ENCODE measurements around the gene CCR4. TPM values are rescaled to one million over a fixed set of nuclear protein-coding genes. Genes with fewer than 3 reads are reported as not detected.
"Not testable (repeated sequence)": the region's sequence is repeated elsewhere in the genome, so short reads cannot be mapped to it uniquely, and the experiment has no call there.

CCR4 gene
- total RNA-seq, 8 experiments from 2014 or later: 0.05 to 0.19 (median 0.12) TPM; not detected in 4

DNA sequence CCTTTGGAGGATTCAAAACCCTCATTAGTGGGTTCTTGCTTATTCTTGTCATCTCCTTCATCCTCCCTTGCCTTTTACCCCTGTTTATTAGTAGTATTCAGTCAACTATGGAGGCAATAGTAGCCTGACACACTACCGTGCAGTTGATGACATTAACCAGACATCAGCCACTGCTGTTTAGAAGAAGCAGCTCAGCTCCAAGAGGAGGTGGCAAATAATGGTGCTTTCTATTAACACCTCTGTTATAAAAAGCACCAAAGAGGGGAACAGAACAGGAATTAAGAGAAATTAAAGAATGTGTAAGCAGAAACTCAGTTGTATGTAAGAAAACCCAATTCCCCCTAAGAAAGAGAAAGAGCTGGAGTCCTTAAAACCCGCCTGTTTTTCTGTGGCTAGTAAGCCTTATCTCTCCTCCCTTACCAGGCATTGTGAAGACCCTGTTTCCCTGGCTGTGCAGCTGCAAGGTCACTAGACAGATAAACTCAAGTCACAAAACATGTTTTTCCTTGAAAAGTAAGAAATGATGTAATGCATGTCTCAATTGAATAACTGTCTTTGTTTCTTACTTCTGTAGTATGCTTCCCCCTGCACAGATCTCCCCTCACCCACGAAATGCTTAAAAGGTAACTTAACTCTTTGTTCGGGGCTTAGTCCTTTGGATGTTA, 21.2 kb downstream of the CCR4 start:
- no peak overlapping the region for H3K4me3 ChIP-seq
- ATAC-seq (replicated peaks in 6 of 8): no peak
- in situ Hi-C loops (cut with MboI; ENCODE audit: low pct_unique_long_range_greater_than_20kb in 2 of 9, low sequenced_read_pairs in 9 of 9, unreplicated experiment in 9 of 9): no loop called here
- no peaks in the 10 kb centered on the region for H3K4me1 ChIP-seq (replicated peaks in 1 of 2)
- no peak overlapping the region for H3K27ac ChIP-seq
- WGBS, 10 experiments: 40 to 100% (median 68%) methylated on average over 1 to 4 of the region's 4 CpGs; no CpG with 5 or more reads in 2 of the 10 experiments

DNA sequence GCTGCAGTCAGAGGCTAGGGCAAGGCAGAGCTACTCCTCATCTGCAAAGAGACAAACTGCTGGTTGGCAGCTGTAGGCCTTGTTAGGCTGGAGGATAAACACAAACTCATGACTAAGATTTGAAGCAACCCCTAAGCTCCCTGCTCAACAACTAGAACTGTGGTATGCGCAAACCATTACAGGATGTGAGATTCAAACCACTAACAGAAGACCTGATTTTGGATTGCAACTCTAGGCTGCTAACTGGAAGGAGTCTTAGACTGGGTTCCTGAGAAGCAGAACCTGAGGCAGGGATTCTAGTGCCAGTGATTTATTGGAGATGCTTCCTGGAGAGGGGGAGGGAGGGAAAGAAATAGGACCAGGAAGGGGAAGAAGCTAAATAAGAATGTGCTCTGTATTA, 22.5 kb downstream of the CCR4 start:
- no peaks in the 10 kb centered on the region for H3K4me1 ChIP-seq (replicated peaks in 1 of 2)
- H3K27ac ChIP-seq: no peak overlapping the region
- ATAC-seq (replicated peaks in 6 of 8): peak in 3 of 8 experiments; percentile 45 to 94 (median 74)
- in situ Hi-C loops (cut with MboI; ENCODE audit: low pct_unique_long_range_greater_than_20kb in 2 of 9, low sequenced_read_pairs in 9 of 9, unreplicated experiment in 9 of 9): no loop called here
- 80 to 100% (median 100%) methylated on average over 1 of the region's 1 CpG; no CpG with 5 or more reads in 3 of the 10 experiments for WGBS, 10 experiments
- H3K4me3 ChIP-seq: no peak overlapping the region

DNA sequence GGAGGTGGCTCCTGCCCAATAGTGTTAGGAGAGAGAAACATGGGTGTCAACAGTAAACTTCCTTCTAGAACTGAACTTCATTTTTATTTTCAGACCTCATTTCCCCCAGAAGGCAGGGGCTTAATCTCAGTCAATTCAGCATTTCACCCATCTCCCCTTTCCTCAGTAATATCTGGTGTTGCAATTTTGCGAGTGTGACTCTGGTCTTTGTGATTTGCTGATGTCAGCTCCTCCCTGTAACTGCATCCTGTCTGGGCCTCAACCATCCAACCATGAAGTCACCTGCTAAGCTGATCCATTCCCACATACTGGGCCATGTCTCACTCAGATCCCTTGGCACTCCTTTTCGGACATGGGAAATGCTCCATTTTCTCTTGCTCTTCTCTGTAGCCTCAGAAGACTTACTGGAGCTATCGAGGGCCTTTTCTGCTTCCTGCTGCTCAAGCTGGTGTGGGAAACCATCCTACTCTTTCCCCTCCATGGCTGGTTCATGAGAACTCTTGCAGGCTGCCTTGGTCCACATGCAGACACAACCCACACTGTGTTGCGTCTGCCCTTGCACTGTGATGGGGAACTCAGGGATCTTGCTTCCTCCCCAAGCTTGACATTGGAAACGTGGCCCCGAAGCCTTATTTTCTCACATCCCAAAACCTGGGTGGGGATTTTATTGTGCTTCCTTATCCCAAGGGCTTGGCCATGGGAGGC, 24.6 kb downstream of the CCR4 start:
- ATAC-seq (replicated peaks in 6 of 8): peak in 2 of 8 experiments; percentile 38 to 61
- Histone ChIP-seq H3K4me3 (no peak overlapping the region), H3K27ac (no peak overlapping the region), H3K4me1 (replicated peaks in 1 of 2) (no peaks in the 10 kb centered on the region)
- WGBS, 10 experiments: 12 to 100% (median 76%) methylated on average over 2 to 4 of the region's 6 CpGs; no CpG with 5 or more reads in 4 of the 10 experiments
- in situ Hi-C loops (cut with MboI; ENCODE audit: low pct_unique_long_range_greater_than_20kb in 2 of 9, low sequenced_read_pairs in 9 of 9, unreplicated experiment in 9 of 9): no loop called here

DNA sequence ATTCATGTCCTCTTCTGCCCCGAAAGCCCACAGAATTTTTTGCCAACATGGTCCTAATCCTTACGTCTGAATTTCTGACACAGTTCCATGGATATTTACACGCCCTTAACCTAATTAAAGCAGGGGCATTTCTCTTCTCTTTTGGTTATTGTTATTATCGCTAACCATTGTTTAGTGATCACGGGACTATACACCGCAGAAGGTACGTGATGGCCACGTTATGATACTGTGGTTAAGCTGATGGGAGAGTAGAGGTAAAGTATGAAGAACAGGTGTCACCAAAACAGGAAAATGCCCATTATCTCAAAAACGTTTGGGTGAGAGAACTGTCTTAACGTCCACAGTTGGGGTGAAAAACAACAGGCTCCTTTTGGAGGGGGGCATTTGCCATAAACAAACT, 26.4 kb downstream of the CCR4 start:
- Histone ChIP-seq H3K27ac (no peak overlapping the region), H3K4me1 (replicated peaks in 1 of 2) (no peaks in the 10 kb centered on the region), H3K4me3 (no peak overlapping the region)
- ATAC-seq (replicated peaks in 6 of 8): no peak
- in situ Hi-C loops (cut with MboI; ENCODE audit: low pct_unique_long_range_greater_than_20kb in 2 of 9, low sequenced_read_pairs in 9 of 9, unreplicated experiment in 9 of 9): no loop called here
- WGBS, 10 experiments: 18 to 87% (median 58%) methylated on average over 2 to 10 of the region's 10 CpGs

DNA sequence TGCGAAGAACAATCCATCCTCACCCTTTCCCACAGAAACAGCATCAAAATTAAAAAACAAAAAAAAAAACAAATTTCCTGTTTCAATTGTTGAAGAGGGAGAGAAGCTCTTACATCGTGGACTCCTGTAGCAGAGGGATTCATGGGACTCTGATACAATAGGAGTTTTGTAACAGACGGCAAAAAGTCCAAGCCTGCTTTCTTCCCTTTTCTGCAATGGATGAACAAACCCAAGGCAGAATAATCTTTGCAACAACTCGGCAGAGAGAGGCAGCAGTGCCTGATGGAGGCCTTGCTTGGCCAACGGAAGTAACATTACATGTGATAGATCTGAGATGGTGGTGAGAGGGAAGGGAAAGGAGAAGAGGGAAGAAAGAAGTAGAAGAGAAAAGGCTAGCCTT, 26.9 kb downstream of the CCR4 start:
- no peaks in the 10 kb centered on the region for H3K4me1 ChIP-seq (replicated peaks in 1 of 2)
- in situ Hi-C loops (cut with MboI; ENCODE audit: low pct_unique_long_range_greater_than_20kb in 2 of 9, low sequenced_read_pairs in 9 of 9, unreplicated experiment in 9 of 9): no loop called here
- no peak overlapping the region for H3K4me3 ChIP-seq
- no peak for ATAC-seq (replicated peaks in 6 of 8)
- WGBS, 10 experiments: 25 to 100% (median 75%) methylated on average over 1 to 5 of the region's 5 CpGs; no CpG with 5 or more reads in 1 of the 10 experiments
- H3K27ac ChIP-seq: no peak overlapping the region

DNA sequence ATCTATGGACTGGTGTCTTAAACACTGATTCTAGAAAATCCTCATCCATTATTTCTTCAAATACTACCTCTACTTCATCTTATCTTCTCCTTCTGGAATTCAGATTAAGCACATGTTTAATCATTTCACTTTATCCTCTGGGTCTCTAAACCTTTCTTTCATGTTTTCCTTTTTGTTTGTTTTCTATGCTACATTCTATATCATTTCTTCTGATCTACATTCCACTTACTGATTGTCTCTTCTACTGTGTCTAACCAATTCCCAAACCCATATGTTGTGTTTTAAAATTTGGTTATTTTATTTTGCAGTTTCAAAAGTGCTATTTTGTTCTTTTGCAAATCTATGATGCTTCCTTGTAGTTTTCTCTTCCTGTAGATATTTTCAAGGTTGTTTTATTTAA, 31.7 kb downstream of the CCR4 start:
- in situ Hi-C loops (cut with MboI; ENCODE audit: low pct_unique_long_range_greater_than_20kb in 2 of 9, low sequenced_read_pairs in 9 of 9, unreplicated experiment in 9 of 9): no loop called here
- no peak overlapping the region for H3K27ac ChIP-seq
- no peaks in the 10 kb centered on the region for H3K4me1 ChIP-seq (replicated peaks in 1 of 2)
- no peak overlapping the region for H3K4me3 ChIP-seq
- no peak for ATAC-seq (replicated peaks in 6 of 8)

DNA sequence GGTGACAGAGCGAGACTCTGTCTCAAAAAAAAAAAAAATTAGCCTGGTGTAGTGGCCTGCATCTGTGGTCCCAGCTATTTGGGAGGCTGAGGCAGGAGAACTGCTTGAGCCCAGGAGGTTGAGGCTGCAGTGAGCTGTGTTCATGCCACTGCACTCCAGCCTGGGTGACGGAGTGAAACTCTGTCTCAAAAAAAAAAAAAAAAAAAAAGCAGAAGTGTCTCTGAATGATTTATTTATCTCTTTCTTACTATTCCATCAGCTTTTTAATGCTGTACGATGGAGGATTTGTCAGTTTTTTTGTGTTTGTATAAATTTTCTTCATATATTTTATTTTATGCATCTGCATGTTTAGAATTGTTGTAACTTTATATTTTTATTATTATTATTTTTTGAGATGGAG, 33.5 kb downstream of the CCR4 start:
- H3K4me3 ChIP-seq; H3K4me1 ChIP-seq (replicated peaks in 1 of 2); in situ Hi-C loops (cut with MboI; ENCODE audit: low pct_unique_long_range_greater_than_20kb in 2 of 9, low sequenced_read_pairs in 9 of 9, unreplicated experiment in 9 of 9); H3K27ac ChIP-seq; ATAC-seq (replicated peaks in 6 of 8): not testable (repeated sequence)
- 29 to 100% (median 92%) methylated on average over 1 to 2 of the region's 3 CpGs for WGBS, 10 experiments

DNA sequence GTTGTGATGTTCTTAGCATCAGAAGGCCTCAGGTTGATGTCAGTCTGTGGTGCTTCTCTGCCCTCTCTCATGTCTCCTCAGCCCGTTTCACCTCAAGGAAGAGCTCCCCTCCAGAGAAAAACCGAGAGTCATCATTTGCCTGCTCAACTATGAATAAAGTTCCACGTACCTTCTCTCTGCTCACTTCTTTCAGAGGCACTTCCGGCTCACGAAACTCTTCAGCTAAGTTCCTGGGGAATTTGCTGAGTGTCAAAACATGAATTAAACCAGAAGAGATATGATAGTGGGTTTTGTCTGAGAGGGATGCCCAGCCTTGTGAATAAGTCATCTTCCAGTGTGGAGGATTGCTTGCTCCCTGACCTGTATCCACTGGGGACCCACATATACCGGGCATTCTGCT, 37.7 kb downstream of the CCR4 start:
- in situ Hi-C loops (cut with MboI; ENCODE audit: low pct_unique_long_range_greater_than_20kb in 2 of 9, low sequenced_read_pairs in 9 of 9, unreplicated experiment in 9 of 9): no loop called here
- ATAC-seq (replicated peaks in 6 of 8): no peak
- no peak overlapping the region for H3K4me3 ChIP-seq
- H3K27ac ChIP-seq: no peak overlapping the region
- no peaks in the 10 kb centered on the region for H3K4me1 ChIP-seq (replicated peaks in 1 of 2)
- WGBS, 10 experiments: 33 to 100% (median 75%) methylated on average over 1 to 5 of the region's 6 CpGs; no CpG with 5 or more reads in 4 of the 10 experiments

DNA sequence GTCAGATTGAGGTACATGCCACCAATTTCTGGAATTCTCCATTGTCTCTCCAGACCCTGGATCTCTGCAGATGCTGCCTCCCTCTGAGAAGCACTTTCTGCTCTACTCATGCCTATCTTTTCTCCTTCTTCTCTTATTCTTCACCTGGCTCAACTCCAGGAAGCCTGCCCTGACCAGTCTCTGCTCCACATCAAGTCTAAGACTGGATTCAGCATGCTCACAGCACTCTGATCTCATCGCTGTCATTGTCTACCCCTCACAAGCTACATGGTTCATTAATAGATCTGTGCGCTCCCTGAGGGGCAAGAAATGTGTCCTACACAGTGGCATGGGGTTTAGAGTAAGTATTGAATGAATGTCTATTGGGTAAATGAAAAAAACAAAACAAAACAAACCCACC, 38.7 kb downstream of the CCR4 start:
- WGBS, 10 experiments: 43 to 100% (median 73%) methylated on average over 1 to 2 of the region's 2 CpGs; no CpG with 5 or more reads in 6 of the 10 experiments
- in situ Hi-C loops (cut with MboI; ENCODE audit: low pct_unique_long_range_greater_than_20kb in 2 of 9, low sequenced_read_pairs in 9 of 9, unreplicated experiment in 9 of 9): no loop called here
- Histone ChIP-seq H3K27ac (no peak overlapping the region), H3K4me3 (no peak overlapping the region), H3K4me1 (replicated peaks in 1 of 2) (no peaks in the 10 kb centered on the region)
- no peak for ATAC-seq (replicated peaks in 6 of 8)

DNA sequence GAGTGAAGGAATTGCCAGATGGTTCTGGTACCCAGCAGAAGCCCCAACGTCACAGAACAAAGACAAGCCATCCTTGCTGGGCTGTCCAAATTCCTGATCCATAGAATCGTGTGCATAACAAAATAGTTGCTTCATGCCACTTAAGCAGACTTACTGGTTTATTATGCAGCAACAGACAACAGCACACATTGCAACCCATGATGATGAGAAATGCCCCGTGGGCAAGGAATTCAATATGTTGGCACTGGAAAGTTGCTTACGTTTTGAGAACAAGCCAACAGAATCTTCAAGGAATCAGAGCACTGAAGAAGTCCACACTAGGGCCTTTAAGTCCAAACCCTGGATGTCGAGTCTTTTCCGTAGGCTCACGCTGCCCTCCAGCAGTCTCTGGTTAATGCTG, 40.3 kb downstream of the CCR4 start:
- Histone ChIP-seq H3K27ac (no peak overlapping the region), H3K4me1 (replicated peaks in 1 of 2) (no peaks in the 10 kb centered on the region), H3K4me3 (no peak overlapping the region)
- WGBS, 10 experiments: 0 to 93% (median 69%) methylated on average over 1 to 5 of the region's 7 CpGs; no CpG with 5 or more reads in 2 of the 10 experiments
- ATAC-seq (replicated peaks in 6 of 8): no peak
- in situ Hi-C loops (cut with MboI; ENCODE audit: low pct_unique_long_range_greater_than_20kb in 2 of 9, low sequenced_read_pairs in 9 of 9, unreplicated experiment in 9 of 9): no loop called here

DNA sequence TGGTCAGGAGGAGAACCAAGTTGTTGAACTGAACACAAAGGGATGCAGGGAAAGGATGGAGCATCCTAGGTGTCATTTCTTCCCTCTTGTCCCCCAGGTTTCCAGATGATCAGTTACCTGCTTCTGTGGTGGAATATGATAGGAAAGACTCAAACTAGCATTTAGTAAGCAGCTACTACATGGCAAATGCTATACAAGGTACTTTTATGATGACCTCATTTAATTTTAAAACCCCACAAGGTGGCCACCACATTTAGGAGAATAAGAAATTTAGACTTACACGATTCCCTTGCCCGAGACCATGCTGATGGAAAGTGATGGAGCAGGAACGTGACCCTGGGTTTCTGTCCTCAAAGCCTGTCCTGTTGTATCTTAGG, 40.9 kb downstream of the CCR4 start:
- no peak overlapping the region for H3K4me3 ChIP-seq
- H3K4me1 ChIP-seq (replicated peaks in 1 of 2): no peaks in the 10 kb centered on the region
- H3K27ac ChIP-seq: no peak overlapping the region
- in situ Hi-C loops (cut with MboI; ENCODE audit: low pct_unique_long_range_greater_than_20kb in 2 of 9, low sequenced_read_pairs in 9 of 9, unreplicated experiment in 9 of 9): no loop called here
- ATAC-seq (replicated peaks in 6 of 8): no peak
- WGBS, 10 experiments: 77 to 100% (median 92%) methylated on average over 1 to 3 of the region's 3 CpGs; no CpG with 5 or more reads in 6 of the 10 experiments

DNA sequence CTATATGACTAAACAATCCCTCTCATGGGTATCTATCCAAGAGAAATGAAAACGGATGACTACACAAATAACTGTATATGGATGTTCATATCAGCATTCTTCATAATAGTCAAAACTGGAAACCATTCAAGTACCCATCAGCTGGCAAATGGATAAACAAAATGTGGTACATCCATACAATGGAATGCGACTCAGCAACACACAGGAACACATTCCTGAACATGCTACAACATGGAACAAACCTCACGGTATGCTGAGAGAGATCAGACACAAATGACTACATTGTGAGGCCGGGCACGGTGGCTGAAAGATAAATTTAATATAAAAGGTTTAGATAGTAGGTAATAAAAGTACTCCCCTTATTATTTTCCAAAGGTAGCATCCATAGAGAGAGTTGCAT, 42.6 kb downstream of the CCR4 start:
- Histone ChIP-seq H3K27ac (no peak overlapping the region), H3K4me1 (replicated peaks in 1 of 2) (no peaks in the 10 kb centered on the region), H3K4me3 (no peak overlapping the region)
- no peak for ATAC-seq (replicated peaks in 6 of 8)
- 85 to 100% (median 91%) methylated on average over 2 to 5 of the region's 5 CpGs for WGBS, 10 experiments
- in situ Hi-C loops (cut with MboI; ENCODE audit: low pct_unique_long_range_greater_than_20kb in 2 of 9, low sequenced_read_pairs in 9 of 9, unreplicated experiment in 9 of 9): no loop called here

DNA sequence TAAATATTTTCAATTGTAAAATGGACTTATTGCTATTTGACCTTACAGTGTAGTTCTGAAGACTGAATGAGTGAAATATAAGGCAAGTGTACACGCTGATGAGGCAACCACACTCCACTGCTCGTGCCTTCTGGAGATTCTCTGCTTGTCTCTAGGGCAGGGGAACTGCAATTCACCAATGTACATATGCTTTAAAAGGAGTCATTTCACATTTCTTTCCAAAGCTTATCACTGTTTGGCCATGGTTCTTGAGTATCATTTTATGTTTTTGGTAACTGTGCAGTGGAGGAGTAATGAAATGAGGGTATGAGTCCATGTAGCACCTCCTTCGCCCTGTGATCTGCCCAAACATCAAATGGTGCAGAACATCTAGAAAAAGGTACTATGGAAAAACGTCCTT, 43.7 kb downstream of the CCR4 start:
- H3K4me1 ChIP-seq (replicated peaks in 1 of 2): no peaks in the 10 kb centered on the region
- ATAC-seq (replicated peaks in 6 of 8): no peak
- H3K27ac ChIP-seq: no peak overlapping the region
- 50 to 100% (median 84%) methylated on average over 1 to 4 of the region's 4 CpGs for WGBS, 10 experiments
- H3K4me3 ChIP-seq: no peak overlapping the region
- in situ Hi-C loops (cut with MboI; ENCODE audit: low pct_unique_long_range_greater_than_20kb in 2 of 9, low sequenced_read_pairs in 9 of 9, unreplicated experiment in 9 of 9): no loop called here
